Neural progenitor cell (in vitro differentiated cells): ENCODE measurements around the gene GRM2. TPM values are rescaled to one million over a fixed set of nuclear protein-coding genes. Genes with fewer than 3 reads are reported as not detected.

Experiments
- DNase-seq: peaks from one replicate; pipeline ENCODE4 v3.0.0-alpha.2; 2016; ENCODE audit warnings: low spot score
- H2AFZ ChIP-seq: fragments of 200-600 bp; sonication (generic); replicated peaks from 2 replicates; pipeline ENCODE4 v1.6.1; 2016; ENCODE audit warnings: antibody characterized with exemption
- H3F3A ChIP-seq: fragments of 200-600 bp; sonication (generic); 2 replicates; pipeline ENCODE4 v1.6.1; 2016; ENCODE audit warnings: antibody characterized with exemption, low read depth
- H3K27ac ChIP-seq: fragments of 200-600 bp; sonication (generic); 2 replicates; pipeline ENCODE4 v1.5.1; 2016; ENCODE audit warnings: mild to moderate bottlenecking
- H3K27me3 ChIP-seq: fragments of 200-600 bp; sonication (generic); 2 replicates; pipeline ENCODE4 v1.6.1; 2016; ENCODE audit warnings: mild to moderate bottlenecking, moderate library complexity
- H3K36me3 ChIP-seq: fragments of 200-600 bp; sonication (generic); 2 replicates; pipeline ENCODE4 v1.5.1; 2016
- H3K4me1 ChIP-seq: fragments of 200-600 bp; sonication (generic); 2 replicates; pipeline ENCODE4 v1.6.1; 2016; ENCODE audit warnings: mixed run types
- H3K4me2 ChIP-seq: fragments of 200-600 bp; sonication (generic); 2 replicates; pipeline ENCODE4 v1.6.1; 2016
- H3K4me3 ChIP-seq: fragments of 200-600 bp; sonication (generic); 2 replicates; pipeline ENCODE4 v1.5.1; 2016
- H3K79me2 ChIP-seq: fragments of 200-600 bp; sonication (generic); 2 replicates; pipeline ENCODE4 v1.6.1; 2016; ENCODE audit warnings: low read depth
- H3K9ac ChIP-seq: fragments of 200-600 bp; sonication (generic); 2 replicates; pipeline ENCODE4 v1.6.1; 2016
- H3K9me3 ChIP-seq: fragments of 200-600 bp; sonication (generic); 2 replicates; pipeline ENCODE4 v1.5.1; 2016; ENCODE audit warnings: low read depth
- H4K20me1 ChIP-seq: fragments of 200-600 bp; sonication (generic); 2 replicates; pipeline ENCODE4 v1.6.1; 2016; ENCODE audit warnings: low read depth
- H3K27ac Mint-ChIP-seq: 3 replicates; pipeline ENCODE4 v1.8.0; 2021; ENCODE audit warnings: mixed read lengths
- H3K27me3 Mint-ChIP-seq: 2 replicates; pipeline ENCODE4 v1.8.0; 2022; ENCODE audit warnings: low read depth, mild to moderate bottlenecking, inconsistent platforms, moderate library complexity, mixed read lengths; ENCODE audit not compliant: insufficient read depth
- H3K36me3 Mint-ChIP-seq: 3 replicates; pipeline ENCODE4 v1.8.0; 2021; ENCODE audit warnings: mixed read lengths
- H3K4me1 Mint-ChIP-seq: 3 replicates; pipeline ENCODE4 v1.8.0; 2021; ENCODE audit warnings: mixed read lengths
- H3K4me3 Mint-ChIP-seq: 3 replicates; pipeline ENCODE4 v1.8.0; 2021; ENCODE audit warnings: mild to moderate bottlenecking, moderate library complexity, mixed read lengths
- H3K9me3 Mint-ChIP-seq: 3 replicates; pipeline ENCODE4 v1.8.0; 2020; ENCODE audit warnings: mixed read lengths
- CTCF ChIP-seq: fragments of 200-600 bp; sonication (generic); IDR thresholded peaks from 2 replicates; pipeline ENCODE4 v1.5.1; 2017; ENCODE audit warnings: antibody characterized with exemption, mild to moderate bottlenecking
- EZH2 ChIP-seq: fragments of 200-600 bp; sonication (generic); IDR thresholded peaks from 2 replicates; pipeline ENCODE4 v1.6.1; 2017; ENCODE audit warnings: antibody characterized with exemption, mild to moderate bottlenecking, moderate library complexity
- EZH2phosphoT487 ChIP-seq: fragments of 200-600 bp; sonication (generic); IDR thresholded peaks from 2 replicates; pipeline ENCODE4 v1.6.1; 2017; ENCODE audit warnings: antibody characterized with exemption
- total RNA-seq: library from RNA; depleted of rRNA; stranded (reverse); fragments of >200 nt; gene quantifications from 2 replicates; pipeline ENCODE4 v1.2.3, GENCODE V29; 2015; ENCODE audit warnings: low replicate concordance

GRM2 gene
- total RNA-seq, 1 donor from 2014 or later: 1.9 TPM

GRCh38 chr3:51708216-51708845 is 1.5 kb downstream of the GRM2 start:
- Mint-ChIP-seq H3K4me1 (peaks cover 29% of the 10 kb centered on the region), H3K9me3 (no peaks in the 10 kb centered on the region), H3K36me3 (peaks cover 2% of the 10 kb centered on the region), H3K27ac (no peak overlapping the region), H3K27me3 (peaks cover 21% of the 10 kb centered on the region), H3K4me3 (peak overlapping the region; percentile 83)
- Histone ChIP-seq H3K4me1 (peaks cover 13% of the 10 kb centered on the region), H3K79me2 (no peaks in the 10 kb centered on the region), H3K9ac (no peak overlapping the region), H3K9me3 (no peaks in the 10 kb centered on the region), H3K4me2 (no peak overlapping the region), H3K4me3 (no peak overlapping the region), H2AFZ (no peak overlapping the region), H3K27me3 (peaks cover 40% of the 10 kb centered on the region), H3F3A (peaks cover 8% of the 10 kb centered on the region), H3K27ac (no peak overlapping the region), H3K36me3 (no peaks in the 10 kb centered on the region), H4K20me1 (peaks cover 15% of the 10 kb centered on the region)
- TF ChIP-seq EZH2 (no peak), CTCF (no peak), EZH2phosphoT487 (no peak)
- no peak for DNase-seq

GRCh38 chr3:51709004-51709420 is 2.1 kb downstream of the GRM2 start:
- H3K4me3 Mint-ChIP-seq: peak overlapping the region; percentile 11
- peaks cover 25% of the 10 kb centered on the region for H3K4me1 Mint-ChIP-seq
- H3K36me3 Mint-ChIP-seq: peaks cover 2% of the 10 kb centered on the region
- Histone ChIP-seq H3K4me1 (peaks cover 7% of the 10 kb centered on the region), H3K79me2 (no peaks in the 10 kb centered on the region), H3K27me3 (peaks cover 40% of the 10 kb centered on the region), H4K20me1 (peaks cover 15% of the 10 kb centered on the region), H3F3A (peaks cover under 1% of the 10 kb centered on the region), H2AFZ (no peak overlapping the region), H3K9me3 (no peaks in the 10 kb centered on the region), H3K9ac (no peak overlapping the region), H3K4me2 (no peak overlapping the region), H3K4me3 (no peak overlapping the region), H3K27ac (no peak overlapping the region), H3K36me3 (no peaks in the 10 kb centered on the region)
- H3K27me3 Mint-ChIP-seq: peaks cover 21% of the 10 kb centered on the region
- no peak overlapping the region for H3K27ac Mint-ChIP-seq
- H3K9me3 Mint-ChIP-seq: no peaks in the 10 kb centered on the region
- TF ChIP-seq EZH2 (no peak), EZH2phosphoT487 (no peak), CTCF (no peak)
- DNase-seq: no peak

GRCh38 chr3:51709675-51710074 is 2.8 kb downstream of the GRM2 start:
- Histone ChIP-seq H3K79me2 (no peaks in the 10 kb centered on the region), H3K36me3 (no peaks in the 10 kb centered on the region), H3F3A (no peaks in the 10 kb centered on the region), H2AFZ (no peak overlapping the region), H3K4me2 (no peak overlapping the region), H3K9ac (no peak overlapping the region), H3K27ac (no peak overlapping the region), H3K27me3 (peaks cover 40% of the 10 kb centered on the region), H3K4me1 (peaks cover under 1% of the 10 kb centered on the region), H4K20me1 (peaks cover 15% of the 10 kb centered on the region), H3K9me3 (no peaks in the 10 kb centered on the region), H3K4me3 (no peak overlapping the region)
- Mint-ChIP-seq H3K4me3 (no peak overlapping the region), H3K36me3 (peaks cover 2% of the 10 kb centered on the region), H3K4me1 (peaks cover 19% of the 10 kb centered on the region), H3K27me3 (peaks cover 23% of the 10 kb centered on the region), H3K9me3 (no peaks in the 10 kb centered on the region), H3K27ac (no peak overlapping the region)
- TF ChIP-seq EZH2: no peak
- no peak for TF ChIP-seq CTCF
- TF ChIP-seq EZH2phosphoT487: no peak
- no peak for DNase-seq
